Activated naive CD4-positive, alpha-beta T cell treated with anti-CD3 and anti-CD28 coated beads, Interleukin-2, amount 50 U/mL, for 16 hours (primary cell): Measurements from ENCODE around the gene TNFAIP1.
"Not testable (repeated sequence)": the region's sequence is repeated elsewhere in the genome, so short reads cannot be mapped to it uniquely, and the experiment has no call there.

ENCODE experiments used
- DNase-seq: peaks from one replicate; pipeline ENCODE4 v3.0.0-alpha.2; 2020

Gene TNFAIP1

DNA sequence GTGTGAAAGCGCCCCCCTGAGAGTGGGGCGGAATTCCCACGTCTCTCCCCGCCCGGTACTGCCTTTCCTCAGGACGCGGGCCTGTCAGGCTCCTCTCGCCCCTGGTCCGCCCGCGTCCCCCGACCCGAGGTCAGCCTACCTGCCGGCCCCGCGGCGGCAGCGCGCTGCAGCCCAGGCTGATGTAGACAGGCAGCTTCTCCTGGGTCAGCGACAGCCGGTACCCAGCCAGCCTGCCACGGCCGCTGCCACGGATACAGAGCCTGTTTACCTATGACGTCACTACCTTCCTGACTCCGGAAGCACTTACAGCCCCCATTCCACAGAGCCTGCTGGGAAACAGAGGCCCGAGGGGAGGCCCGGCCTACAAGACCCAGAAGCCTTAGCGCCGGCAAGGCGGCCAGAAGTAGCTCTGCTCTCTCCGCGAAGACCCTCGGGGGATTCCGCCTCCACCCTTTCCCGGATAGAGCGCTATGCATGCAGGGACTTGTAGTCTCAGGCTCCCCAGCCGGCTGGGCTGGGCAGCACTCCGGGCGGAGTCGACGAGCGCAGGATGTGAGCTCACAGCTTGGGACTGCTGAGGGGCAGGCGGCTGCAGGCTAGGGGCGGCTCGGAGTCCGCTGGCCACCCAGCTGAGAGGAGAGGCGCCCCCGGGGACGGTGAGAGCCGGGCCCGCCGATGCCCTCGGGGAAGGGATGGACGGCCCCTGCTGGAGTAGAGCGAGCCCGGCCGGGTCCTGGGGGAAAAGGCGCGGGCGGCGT, at the start of gene TNFAIP1, which contains the start of gene IFT20:
TNFAIP1 (plus strand) TSS at position 561 of the 758 bp plus-strand sequence. CDS start 3,761 bp downstream, outside the sequence.
IFT20 (minus strand) TSS at position 272 of the 758 bp plus-strand sequence. CDS start 3,487 bp downstream, outside the sequence.
- peak; percentile 97 for DNase-seq

- DNase-seq = no peak
Observed at GRCh38 chr17:28285965-28286364, 49.6 kb upstream of the TNFAIP1 start.

GRCh38 chr17:28290703-28291102, 44.9 kb upstream of the TNFAIP1 start:
- no peak for DNase-seq

- DNase-seq = no peak
Observed at GRCh38 chr17:28291780-28292330, 43.7 kb upstream of the TNFAIP1 start.

GRCh38 chr17:28292878-28293277, 42.7 kb upstream of the TNFAIP1 start:
- DNase-seq = not testable (repeated sequence)

DNA sequence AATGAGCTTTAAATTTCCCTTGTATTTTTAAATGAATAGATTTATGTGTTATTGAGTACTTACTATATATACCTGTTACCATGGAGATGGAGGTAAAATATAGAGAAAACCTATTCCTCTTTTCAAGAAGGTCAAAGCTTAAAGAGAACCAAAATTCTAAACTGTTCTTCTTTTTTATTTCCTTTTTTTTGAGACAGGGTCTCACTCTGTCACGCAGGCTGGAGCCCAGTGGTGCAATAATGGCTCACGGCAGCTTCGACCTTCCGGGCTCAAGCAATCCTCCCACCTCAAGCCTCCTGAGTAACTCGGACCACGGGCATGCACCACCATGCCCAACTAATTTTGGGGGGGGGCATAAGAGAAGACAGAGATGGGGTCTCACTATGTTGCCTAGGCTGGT, 41.6 kb upstream of the TNFAIP1 start:
- DNase-seq = no peak

GRCh38 chr17:28295677-28296578, 39.6 kb upstream of the TNFAIP1 start:
- DNase-seq = no peak

DNA sequence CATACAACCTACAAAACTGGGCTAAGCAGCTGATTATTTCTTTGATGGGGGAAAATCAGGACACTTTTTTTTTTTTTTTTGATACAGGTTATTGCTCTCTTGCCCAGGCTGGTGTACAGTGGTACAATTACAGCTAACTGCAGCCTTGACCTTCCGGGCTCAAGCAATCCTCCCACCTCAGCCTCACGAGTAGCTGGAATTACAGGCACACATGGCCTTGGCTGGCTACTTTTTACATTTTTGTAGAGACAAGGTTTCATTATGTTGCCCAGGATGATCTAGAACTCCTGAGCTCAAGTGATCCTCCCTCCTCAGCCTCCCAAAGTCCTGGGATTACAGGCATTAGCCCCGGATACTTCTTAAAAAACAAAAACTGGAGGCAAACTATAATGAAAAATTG, 37.1 kb upstream of the TNFAIP1 start:
- DNase-seq = no peak

GRCh38 chr17:28306954-28307401, 28.6 kb upstream of the TNFAIP1 start:
- DNase-seq = no peak

DNA sequence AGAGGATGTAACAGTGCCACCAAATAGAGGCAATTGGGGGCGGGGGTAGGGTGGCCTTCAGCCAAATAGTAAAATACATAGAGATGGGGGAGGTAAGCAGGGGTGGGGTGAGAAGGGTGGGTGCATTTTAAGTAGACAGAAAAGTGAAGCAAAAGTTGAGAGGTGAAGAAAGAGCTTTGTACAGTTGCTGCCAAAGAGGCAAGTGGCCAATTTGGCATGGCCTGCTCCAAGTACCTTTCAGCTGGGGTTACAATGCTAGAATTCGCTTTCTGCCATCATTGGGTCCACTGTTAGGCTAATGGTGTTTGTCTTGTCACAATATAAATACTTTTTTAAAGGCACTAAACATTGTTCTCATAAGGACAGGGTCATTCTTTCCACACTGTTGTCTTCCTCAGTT, 21.7 kb upstream of the TNFAIP1 start:
- DNase-seq = no peak

GRCh38 chr17:28315846-28316705, 19.5 kb upstream of the TNFAIP1 start:
- no peak for DNase-seq

GRCh38 chr17:28317099-28317965, 18.2 kb upstream of the TNFAIP1 start:
- DNase-seq = no peak

- DNase-seq = no peak
Observed at GRCh38 chr17:28317966-28318758, 17.4 kb upstream of the TNFAIP1 start.

DNA sequence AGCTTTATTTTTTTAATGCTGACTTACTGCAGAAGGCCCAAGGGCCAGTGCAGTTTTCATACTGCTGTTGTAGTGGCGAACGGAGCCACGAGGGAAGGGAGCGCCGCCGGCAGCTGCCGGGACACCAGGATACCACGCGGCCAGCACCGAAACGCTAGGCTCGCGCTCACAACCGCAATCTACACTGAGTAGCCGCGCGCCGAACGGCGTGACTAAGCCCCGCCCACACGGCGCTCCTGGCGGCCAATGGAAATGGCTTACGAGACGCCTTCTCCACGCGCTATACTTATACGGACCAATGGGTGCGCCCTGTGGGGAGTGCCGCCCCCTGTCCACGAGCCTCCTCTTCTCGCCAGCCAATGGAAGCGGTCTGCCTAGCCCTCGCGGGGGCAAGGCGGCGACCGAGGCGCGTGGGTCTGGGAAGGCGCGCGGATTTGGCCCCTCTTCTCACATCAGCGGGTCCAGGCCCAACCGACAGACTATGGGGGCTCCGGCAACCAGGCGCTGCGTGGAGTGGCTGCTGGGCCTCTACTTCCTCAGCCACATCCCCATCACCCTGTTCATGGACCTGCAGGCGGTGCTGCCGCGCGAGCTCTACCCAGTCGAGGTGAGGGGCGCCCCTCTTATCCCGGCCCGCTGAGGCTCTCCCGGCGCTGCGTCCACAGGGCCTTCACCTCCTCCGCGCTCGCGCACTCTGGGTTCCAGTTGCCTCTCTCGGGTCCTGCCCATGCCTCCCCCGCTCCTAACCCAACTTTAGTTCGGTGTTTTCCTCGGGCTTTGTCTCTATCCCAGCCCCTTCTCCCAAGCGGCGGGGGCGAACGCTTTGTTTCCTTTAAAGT, 16.6 kb upstream of the TNFAIP1 start, which contains the start of gene TMEM97:
TMEM97 (plus strand) TSS at position 442 of the 839 bp plus-strand sequence; CDS start at position 482, 40 bp downstream.
- DNase-seq = peak; percentile 97

- no peak for DNase-seq
Observed at GRCh38 chr17:28319598-28319935, 16.0 kb upstream of the TNFAIP1 start.

DNA sequence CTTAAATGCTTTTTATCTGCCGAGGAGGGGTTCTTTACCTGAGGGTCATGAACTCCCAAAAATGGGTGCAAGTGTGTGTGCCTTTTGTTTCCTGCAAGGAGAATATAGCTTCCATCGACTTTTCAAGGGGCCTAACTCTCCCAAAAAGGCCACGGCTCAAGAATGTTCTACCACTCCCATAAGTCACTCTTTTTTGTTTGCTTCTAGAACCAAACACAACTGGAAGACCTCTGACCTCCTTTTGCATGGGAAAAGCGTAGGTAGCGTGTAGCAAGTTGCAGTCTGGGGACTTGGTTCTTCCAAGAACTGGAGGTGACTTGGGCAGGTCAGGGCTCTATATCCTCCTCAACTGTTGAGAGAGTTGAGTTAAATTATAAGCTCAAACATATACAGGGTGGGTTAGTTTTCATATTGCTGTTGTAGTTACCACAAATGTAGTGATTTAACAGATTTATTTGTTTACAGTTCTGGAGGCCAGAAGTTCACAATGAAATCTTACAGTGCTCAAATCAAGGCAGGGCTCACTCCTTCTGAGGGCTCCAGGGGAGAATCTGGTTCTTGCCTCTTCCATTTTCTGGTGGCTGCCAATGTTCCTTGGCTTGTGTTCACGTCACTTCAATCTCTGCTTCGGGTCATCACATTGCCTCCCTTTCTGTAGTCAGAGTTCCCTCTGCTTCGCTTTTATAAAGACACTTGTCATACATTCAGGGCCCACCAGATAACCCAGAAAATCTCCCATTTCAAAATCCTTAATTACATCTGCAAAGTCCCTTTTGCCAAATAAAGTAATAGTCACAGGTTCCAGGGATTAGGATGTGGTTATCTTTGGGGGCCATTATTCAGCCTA, 15.1 kb upstream of the TNFAIP1 start:
- no peak for DNase-seq

- no peak for DNase-seq
Observed at GRCh38 chr17:28324267-28324745, 11.3 kb upstream of the TNFAIP1 start.

DNA sequence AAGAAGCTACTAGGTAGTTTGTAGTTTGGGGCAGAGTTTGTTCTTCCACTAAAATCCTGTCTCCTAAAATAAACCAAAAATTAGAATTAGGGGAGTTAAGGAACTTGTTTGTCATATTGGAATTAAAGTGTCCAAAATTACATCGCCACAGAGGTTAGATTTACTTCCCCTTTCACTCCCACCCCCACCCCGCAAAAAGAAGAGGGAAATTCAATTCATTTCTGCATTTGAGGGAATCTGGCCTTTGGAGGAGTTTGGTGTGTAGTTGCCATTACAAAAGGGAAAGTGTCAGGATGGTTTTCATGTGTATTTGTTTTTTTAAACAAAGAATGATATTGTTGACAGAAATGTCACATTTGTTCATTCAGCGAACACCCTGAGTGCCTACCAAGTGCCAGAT, 10.8 kb upstream of the TNFAIP1 start:
- no peak for DNase-seq
